ENCODE data around the gene ELOB.
A peak's percentile ranks its signal among the peaks of the same experiment; 100 is the strongest.

The ELOB gene

DNA sequence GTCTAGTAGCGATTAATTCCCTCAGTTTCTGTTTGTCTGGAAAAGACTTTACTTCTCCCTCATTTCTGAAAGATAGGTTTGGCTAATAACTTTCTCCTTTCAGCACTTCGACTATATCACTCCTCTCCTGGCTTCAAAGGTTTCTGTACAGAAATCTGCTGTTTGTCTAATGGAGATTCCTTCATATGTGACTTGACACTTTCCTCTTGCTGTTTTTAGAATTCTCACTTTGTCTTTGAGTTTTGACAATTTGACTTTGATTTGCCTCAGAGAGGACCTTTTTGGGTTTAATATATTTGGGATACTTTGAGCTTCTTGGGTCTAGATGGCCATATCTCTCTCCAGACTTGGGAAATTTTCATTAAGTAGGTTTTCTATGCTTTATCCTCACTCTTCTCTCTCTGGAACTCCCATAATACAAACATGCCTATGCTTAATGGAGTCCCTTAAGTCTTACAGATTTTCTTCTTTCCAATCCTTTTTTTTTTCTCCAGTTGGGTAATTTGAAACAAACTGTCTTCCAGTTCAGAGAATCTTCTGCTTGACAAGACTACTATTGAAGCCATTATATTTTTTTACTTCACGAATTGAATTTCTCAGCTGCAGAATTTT lies 32.2 kb upstream of the ELOB start:
- no peak for DNase-seq

DNA sequence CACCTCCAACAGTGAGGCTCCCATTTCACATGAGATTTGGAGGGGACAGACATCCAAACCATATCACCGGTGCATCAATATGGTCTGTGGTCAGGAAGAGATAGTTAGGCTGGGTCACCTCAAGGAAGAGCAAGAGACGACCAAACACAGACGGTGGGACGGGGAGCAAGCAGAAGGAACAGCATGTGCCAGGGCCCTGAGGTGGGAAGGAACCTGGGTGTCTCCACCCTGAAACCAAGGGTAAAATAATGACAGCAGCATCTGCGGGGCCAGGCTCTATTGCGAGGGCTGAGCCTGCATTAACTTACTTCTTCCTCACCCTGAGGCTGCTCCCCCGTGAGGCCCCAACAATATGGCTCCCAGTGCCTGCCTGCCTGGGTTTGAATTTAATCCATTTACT lies 31.1 kb upstream of the ELOB start:
- DNase-seq: no peak

DNA sequence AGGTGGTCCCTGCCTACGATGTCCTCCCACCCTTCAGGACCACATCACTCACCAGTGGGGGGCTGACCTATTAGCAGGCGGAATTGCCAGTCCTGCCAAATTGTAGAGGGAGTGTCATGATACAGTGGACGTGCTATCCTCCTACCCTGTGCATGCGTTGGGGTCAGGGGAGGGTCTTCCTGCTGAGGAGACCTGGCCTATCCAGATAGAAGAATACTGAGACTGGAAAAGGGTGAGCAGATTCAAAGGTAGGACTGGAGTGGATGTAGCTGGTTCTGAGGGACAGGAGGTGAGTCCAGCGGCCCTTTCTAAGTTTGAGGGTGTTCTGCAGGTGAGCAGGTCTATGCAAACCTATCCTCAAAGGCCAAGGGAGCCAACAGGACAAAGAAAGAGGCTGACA lies 29.2 kb upstream of the ELOB start:
- no peak for DNase-seq

DNA sequence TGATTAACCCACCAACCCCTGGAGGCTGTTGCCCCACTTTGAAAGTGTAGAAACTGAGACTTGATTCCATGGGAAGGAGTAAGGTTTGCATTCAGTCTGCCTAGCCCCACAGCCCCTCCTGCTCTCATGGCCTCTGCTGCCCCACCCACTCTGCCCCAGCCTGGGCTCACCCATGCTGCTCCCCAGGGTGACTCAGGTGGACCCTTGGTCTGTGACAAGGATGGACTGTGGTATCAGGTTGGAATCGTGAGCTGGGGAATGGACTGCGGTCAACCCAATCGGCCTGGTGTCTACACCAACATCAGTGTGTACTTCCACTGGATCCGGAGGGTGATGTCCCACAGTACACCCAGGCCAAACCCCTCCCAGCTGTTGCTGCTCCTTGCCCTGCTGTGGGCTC lies 27.6 kb upstream of the ELOB start:
- DNase-seq: no peak

DNA sequence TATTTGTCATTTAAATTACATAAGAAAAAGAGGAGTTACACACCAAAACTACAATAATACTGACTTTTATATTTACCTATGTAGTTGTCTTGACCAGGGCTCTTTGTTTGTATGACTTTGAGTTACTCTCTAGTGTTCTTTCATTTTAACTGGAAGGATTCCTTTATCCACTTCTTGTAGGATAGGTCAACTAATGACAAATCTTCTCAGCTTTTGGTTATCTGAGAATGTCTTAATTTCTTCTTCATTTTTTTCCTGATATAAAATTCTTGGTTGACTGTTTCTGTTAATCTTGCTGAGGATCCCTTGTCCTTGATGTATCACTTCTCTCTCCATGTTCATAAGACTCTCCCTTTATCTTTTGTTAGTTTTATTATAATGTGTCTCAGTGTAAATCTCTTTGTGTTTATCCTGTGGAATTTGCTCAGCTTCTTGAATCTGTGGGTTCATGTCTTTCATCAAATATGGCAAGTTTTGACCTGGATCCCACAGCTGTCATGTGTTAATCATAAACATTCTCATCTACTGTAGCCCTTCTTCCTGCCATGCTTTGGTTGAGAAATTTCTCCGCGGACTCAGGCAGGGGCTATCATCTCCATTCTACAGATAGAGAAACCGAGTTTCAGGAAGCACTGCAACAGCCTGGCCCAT lies 26.6 kb upstream of the ELOB start:
- no peak for DNase-seq

DNA sequence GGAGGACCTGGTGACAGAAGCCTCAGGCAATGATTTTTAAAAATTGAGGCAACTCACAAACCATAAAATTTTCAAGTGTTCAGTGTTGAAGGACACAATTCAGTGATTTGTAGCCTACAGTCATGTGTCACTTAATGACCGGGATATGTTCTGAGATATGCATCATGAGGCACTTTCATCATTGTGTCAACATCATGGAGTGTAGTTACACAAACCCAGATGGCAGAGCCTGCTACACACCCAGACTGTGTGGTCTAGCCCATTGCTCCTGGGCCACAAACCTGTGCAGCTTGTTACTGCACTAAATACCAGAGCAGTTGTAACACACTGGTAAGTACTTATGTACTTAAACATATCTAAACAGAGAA lies 22.8 kb upstream of the ELOB start:
- DNase-seq: no peak

DNA sequence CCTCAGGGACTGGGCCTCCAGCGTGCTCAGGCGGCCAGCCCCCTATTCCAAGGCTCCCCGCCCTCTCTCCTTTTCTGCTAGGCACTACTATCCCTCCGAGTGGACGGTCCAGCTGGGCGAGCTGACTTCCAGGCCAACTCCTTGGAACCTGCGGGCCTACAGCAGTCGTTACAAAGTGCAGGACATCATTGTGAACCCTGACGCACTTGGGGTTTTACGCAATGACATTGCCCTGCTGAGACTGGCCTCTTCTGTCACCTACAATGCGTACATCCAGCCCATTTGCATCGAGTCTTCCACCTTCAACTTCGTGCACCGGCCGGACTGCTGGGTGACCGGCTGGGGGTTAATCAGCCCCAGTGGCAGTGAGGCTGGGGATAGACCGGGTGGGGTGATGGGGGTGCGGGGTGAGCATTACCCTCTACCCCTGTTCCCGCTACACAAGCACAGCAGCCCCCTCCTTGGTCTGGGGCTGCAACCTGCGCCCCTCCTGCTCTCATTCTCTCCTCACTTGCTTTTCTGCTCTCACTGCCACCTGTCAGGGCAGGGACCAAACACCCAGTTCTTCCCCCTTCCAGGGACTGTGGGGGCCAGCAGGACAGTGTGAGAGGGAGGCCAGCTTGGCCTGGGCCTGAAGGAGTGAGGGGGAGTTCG lies 22.3 kb upstream of the ELOB start:
- DNase-seq: no peak

DNA sequence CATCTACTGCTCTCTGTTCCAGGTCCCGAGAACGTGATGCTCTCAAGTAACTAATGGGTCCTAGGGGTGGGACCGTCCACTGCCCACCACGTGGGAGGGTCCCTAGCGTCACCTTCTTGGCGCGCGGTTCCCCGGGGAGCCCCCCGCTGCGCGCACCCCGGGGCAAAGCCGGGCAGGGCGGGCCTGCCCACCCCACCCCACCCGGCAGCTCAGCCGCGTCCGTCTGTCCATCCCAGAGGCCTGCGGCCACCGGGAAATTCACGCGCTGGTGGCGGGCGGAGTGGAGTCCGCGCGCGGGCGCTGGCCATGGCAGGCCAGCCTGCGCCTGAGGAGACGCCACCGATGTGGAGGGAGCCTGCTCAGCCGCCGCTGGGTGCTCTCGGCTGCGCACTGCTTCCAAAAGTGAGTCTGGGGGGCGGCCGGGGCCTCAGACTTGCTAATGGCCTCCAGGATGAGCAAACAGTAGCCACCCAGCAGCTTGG lies 21.7 kb upstream of the ELOB start:
- DNase-seq: no peak

DNA sequence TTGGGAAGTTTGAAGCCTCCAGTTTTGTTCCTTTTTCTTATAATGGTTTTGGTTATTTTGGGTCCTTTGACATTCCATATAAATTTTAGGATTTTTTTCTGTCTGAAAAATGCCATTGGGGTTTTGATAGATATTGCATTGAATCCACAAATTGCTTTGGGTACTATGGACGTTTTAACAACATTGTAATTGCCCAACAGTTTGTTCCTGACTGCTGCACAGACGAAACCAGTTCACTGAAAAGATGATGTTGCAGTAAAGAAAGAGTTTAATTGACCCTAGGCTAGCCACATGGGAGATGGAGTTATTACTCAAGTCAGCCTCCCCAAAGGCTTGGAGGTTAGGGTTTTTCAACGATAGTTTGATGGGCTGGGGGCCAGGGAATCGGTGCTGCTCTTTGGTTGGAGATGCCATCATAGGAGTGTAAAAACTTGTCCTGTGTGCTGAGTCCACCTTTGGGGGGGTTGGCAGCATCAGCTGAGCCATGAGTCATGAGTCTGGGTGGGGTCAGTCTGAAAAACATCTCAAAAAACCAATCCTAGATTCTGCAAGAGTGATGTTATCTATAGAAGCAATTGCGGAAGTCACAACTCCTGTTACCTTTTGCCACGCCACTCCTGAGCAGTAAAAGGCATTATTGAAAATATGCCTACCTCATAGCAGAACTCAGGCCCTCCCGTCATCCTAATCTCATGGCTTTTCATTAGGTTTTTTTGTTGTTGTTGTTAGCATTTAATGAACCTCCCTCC lies 18.5 kb upstream of the ELOB start:
- DNase-seq: no peak

DNA sequence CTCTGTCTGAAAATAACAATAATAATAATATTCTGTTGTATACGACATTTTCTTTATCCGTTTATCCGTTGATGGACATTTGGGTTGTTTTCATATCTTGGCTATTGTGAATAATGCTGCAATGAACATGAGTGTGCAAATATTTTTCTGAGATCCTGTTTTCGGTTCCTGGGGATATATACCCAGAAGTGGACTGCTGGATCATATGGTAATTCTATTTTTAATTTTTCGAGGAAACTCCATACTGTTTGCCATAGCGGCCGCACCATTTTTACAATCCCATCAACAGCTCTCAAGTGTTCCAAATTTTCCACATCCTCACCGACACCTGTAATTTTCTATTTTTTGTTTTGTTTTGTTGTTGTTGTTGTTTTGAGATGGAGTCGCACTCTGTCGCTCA lies 15.9 kb upstream of the ELOB start:
- no peak for DNase-seq

DNA sequence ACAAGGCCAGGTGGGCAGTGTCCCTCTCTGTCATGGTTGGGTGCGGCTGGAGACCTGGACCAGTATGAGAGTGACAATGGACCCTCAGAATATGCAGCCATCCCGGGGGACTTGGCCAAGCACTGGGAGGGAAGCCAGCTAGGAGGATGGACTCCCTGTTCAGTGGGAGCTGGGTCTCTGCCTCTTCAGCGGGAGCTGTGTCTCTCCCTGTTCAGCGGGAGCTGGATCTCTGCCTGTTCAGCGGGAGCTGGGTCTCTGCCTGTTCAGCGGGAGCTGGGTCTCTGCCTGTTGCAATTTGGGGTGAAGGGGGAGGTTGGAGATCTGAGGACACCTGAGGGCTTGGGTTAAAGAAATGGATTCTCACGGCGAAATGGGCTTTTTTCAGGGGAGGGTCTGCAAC lies 14.1 kb upstream of the ELOB start:
- no peak for DNase-seq

DNA sequence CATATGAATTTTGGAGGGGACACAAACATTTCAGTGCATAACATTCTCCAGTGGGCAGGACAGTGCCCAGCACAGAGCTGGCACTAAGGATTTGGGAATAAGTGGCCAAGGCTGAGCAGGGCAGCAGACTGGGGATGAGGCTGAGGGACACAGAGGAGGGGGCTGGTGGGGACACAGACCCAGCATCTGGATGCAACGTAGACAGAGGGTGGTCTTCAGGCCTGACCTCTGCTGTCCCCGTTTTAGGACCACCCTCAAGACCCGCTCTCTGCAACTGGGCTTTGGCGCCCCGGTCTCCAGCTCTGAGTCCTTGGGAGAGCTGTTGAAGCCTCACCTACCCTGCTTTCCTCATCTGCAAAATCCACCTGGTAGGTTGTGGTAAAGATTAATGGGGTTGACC lies 13.6 kb upstream of the ELOB start:
- DNase-seq: no peak

DNA sequence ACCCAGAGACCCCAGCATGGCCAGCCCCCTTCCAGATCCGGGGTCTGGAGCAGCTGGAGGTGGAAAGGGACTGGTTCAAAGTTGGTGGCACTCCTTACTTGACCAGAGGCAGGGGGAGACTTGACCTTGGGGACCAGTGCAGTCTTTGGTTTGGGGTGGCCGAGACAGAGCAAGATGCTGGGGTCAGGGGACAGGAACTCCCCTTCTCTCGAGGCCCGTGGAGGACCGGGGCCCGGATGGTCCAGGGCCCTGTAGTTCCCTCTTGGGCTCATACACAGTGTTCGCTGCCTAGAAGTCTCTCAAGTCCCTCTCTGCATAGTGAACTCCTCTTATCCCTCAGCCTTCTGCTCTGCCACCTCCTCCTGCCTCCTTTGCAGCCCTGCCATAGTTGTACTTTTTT lies 10.9 kb upstream of the ELOB start:
- no peak for DNase-seq

DNA sequence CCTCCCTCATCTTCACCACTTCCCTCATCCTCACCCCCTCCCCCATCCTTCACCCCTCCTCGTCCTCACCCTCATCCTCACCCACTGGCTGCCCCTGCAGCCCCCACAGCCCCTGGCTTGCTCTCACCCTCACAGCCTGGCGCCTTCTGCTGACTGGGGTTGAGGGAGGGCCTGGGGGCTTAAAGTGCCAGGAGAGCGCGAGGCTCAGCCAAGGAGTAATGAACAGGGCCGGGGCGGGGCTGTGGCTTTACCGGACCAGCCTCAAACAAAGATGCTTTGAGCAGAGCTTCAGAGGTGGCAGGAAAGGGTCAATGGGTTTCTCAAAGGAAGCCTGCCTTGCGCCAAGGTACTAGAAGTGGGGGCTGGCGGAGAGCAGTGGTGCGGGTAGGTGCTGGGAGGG lies 10.3 kb upstream of the ELOB start, which contains the start of gene PRSS33:
Gene PRSS33, minus strand, starts transcription at position 155 of the 400 bp plus-strand sequence. CDS start 1,013 bp downstream, outside the sequence.
- no peak for DNase-seq

DNA sequence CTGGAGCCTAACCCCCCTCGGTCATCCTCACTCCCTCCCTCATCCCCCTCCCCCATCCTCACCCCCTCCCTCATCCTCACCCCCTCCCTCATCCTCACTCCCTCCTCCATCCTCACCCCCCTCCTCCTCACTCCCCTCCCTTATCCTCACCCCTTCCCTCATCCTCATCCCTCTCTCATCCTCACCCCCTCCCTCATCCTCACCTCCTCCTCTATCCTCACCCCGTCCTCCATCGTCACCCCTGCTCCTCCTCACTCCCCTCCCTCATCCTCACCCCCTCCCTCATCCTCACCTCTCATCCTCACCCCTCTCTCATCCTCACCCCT lies 9.7 kb upstream of the ELOB start:
- no peak for DNase-seq

DNA sequence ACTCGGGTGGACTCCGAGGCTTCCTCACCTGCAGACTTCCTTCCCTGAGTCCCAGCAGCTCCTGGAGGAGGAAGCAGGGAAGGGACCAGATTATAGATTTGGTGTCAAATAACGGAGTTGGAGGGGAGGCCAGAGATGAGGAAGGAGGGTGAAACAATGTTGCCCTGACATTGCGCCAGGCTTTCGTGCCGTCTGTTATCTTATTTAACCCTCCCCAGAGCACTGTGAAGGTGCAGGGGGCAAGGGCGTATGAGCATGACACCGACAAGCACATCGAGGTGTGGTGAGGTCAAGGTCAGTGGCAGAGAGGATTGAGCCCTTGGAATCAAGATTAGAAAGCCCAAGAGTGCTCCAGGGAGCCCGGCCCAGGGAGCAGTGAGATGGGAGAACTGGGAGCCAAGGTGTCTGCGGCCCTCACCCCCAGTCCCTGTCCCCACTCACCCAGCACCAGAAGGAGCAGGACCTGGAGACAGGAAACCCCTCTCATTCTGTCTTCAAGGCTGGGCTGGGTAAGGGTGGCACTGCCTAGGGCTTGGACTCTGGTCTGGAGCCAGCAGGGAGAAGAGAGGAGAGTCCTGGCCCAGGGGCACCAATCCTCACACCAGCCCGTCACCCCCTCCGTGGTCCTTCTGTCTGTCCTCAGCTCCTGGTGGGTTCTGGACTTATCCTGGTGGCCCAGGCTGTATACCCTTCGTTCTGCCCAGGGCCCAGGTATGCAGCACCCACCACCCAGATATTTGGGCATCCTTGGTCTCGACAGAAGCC lies 9.2 kb upstream of the ELOB start:
- no peak for DNase-seq

DNA sequence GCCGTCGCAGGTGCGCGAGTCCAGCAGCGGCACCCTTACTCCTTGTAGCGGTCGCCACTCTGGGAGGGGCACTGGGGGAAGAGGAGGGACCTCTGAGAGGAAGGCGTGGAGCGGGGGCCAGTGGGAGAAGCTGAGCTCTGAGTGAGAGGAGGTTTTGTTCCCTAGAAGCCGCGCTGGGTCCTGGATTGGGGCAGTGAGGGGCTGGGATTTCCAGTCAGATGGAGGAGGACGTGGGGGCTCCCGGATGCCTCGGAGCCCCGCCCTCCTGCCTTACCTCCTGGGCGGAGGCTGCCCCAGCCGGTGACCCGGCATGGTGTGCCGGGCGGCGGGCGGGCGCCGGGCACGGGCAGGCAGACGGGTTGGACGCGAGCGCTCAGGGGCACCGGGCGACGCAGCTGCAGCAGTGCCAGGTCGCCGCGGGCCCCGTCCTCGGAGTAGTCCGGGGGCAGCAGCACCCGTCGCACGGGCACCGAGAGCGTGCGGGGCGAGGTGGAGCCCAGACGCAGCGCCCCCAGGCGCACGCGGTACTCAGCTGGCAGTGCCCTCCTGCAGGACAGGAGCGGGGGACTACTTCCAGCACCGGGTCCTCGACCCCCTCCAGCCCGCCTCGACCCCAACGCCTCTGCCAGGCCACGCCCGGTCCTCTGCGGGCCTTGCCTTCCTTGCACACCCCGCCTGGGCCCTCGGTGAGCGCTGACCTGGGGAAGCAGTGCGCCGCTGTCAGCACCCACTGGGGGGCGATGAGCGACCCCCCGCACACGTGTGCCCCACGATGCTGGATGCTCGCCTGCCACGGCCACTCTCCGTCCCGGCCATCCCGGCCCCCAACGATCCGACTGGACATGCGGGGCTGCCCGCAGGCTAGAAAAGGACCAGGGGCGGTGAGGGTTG lies 8.3 kb upstream of the ELOB start:
- DNase-seq: peak; percentile 68

DNA sequence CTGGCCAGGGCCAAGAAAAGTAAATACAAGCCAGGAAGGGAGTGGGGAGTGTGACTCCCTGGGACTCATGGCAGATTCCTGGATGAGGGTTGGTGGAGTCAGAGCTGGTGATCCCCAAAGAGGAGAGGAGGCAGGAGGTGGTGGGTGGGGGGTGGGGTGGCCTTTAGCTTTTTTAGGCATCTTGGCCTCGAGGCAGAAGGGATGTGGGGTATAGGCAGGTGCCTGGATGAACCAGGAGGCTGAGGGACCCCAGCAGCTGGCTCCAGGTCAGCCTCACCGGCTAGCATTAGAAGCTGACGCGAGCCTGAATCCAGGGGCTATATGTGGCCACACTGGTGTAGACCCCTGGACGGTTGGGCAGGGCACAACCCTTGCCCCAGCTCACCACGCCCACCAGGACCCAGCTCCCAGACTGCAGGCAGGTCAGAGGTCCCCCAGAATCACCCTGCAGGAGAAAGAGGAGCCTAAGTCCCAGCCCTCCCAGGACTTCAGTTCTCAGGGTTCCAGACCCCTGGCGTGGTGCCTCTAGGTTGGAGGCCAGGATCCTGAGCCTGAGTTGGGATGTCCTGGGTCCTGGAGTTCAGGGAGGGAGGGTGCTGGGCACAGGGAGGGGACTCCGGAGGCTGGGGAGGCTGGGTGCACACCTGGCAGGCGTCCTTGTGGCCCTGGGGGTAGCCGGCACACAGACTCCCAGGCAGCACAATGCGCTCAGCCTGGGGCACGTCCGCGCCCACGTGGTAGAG lies 7.4 kb upstream of the ELOB start:
- DNase-seq: no peak

DNA sequence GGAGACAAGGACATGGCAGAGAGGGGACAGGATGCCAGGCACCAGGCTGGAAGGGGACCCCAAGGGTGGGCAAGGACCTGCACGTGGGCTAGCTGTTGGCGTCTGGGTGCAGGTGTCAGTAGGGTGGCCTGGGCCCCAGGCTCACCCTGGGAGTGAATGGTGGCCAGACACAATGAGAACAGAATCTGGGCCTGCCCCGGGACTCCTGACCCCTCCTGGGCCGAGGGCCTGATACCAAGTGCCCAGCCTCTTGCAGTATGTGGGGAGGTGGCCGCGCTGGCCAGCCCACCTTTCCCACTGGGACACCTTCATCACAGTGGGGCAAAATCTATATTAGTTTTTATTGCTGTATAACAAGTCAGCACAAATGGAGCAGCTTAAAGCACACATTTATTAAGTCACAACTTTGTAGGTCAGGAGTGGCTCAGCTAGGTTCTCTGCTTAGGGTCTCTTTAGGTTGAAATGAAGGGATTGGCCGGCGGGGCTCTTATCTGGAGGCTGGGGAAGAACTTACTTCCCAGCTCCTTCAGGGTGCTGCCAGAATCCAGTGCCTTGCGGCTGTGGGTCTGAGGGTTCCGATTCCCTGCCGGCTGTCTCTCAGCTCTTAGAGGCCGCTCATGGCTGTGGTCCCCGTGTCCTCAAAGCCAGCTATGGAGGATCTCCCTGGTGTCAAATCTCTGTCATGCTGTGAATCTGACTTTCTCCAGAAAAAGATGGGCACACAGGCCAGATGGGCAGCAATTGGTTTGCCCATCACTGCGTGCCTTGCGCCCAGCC lies 6.7 kb upstream of the ELOB start:
- no peak for DNase-seq

DNA sequence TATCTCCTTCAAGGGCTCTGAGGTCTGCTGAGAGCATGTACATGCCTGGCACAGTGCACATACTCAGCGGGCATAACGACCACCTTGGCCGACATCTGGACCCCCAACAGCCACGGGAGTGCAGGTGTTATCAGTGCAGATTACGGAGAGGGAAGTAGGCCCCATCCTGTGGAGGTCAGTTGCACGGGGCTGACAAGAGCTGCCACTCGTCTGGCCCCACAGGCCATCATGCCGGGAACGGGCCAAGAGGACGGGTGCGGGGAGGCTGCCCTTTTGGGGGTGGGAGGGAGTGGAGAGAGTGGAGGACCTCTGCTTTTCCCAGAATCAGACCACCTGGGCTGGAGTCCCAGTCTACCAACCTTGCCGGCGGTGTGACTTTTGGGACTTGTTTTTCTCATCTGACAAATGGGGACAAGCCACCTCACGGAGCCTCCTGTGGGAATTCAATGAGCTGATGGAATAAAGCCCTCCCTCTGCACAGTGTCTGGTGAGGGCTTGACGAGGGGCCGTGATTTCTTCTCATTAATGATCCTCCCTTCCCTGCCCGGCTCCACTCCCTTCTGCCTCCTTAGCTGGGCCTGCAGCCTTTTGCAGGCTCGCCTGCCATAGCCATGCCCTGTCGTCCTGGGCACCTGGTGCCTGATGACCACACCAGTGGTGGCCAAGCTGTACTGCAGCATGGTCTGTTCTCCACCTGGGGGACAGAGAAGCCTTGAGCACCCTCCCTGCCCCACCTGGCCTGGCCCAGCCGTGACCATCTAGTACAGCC lies 5.7 kb upstream of the ELOB start:
- no peak for DNase-seq
